ENCODE measurements around the gene PDE2A. TPM values are rescaled to one million over a fixed set of nuclear protein-coding genes. Genes with fewer than 3 reads are reported as not detected.

Gene PDE2A
- polyA plus RNA-seq, 3 donors, result 0.18 to 1.7 (median 0.53) TPM

DNA sequence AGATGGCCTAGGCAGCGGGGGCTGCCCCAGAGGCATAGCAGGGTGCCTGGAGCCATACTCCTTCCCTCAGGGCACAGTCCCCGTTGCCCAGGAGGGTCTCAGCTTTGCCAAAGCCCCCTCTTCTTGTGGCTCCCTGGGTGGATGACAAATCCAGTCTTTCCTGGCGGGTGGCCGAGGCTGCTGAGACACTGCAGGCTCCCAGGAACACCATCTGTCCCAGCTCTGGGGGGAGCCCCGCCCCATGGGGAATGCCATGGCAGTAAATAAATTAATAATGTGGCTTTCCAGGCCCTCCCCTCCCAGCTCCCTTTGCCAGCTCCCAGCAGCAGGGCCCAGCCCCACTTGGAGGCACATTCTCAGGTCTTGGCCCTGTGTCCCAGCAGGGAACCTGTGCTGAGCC is 45.0 kb downstream of the PDE2A start:
- no peaks in the 10 kb centered on the region for H3K36me3 ChIP-seq (replicated peaks in 1 of 2; ENCODE audit: control insufficient read depth in 1 of 2, insufficient read depth in 2 of 2, low read length in 2 of 2)
- H3K4me1 Mint-ChIP-seq, result peaks cover 20% of the 10 kb centered on the region
- H3K27ac ChIP-seq (ENCODE audit: low read depth in 1 of 2, low read length in 2 of 2), result no peak overlapping the region
- peaks cover 0 to 2% of the 10 kb centered on the region in 2 donors for H3K36me3 Mint-ChIP-seq
- no peak overlapping the region for H3K27ac Mint-ChIP-seq
- TF ChIP-seq, protein P1, sequence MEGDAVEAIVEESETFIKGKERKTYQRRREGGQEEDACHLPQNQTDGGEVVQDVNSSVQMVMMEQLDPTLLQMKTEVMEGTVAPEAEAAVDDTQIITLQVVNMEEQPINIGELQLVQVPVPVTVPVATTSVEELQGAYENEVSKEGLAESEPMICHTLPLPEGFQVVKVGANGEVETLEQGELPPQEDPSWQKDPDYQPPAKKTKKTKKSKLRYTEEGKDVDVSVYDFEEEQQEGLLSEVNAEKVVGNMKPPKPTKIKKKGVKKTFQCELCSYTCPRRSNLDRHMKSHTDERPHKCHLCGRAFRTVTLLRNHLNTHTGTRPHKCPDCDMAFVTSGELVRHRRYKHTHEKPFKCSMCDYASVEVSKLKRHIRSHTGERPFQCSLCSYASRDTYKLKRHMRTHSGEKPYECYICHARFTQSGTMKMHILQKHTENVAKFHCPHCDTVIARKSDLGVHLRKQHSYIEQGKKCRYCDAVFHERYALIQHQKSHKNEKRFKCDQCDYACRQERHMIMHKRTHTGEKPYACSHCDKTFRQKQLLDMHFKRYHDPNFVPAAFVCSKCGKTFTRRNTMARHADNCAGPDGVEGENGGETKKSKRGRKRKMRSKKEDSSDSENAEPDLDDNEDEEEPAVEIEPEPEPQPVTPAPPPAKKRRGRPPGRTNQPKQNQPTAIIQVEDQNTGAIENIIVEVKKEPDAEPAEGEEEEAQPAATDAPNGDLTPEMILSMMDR (IDR thresholded peaks at IDR 0.05), result no peak
- no peak overlapping the region for H2AFZ ChIP-seq (ENCODE audit: insufficient read depth, low read depth, low read length, poor library complexity, severe bottlenecking)
- H3K27me3 Mint-ChIP-seq (ENCODE audit: low read depth in 3 of 3), result peaks cover 24 to 57% (median 30%) of the 10 kb centered on the region in 3 donors
- no peak overlapping the region for H3K4me2 ChIP-seq (replicated peaks; ENCODE audit: extremely low read depth, low read length, poor library complexity, severe bottlenecking)
- H3K9me3 ChIP-seq (replicated peaks in 1 of 2; ENCODE audit: control insufficient read depth in 1 of 2, insufficient read depth in 1 of 2, low read length in 2 of 2), result no peaks in the 10 kb centered on the region
- no peak for DNase-seq
- peaks cover 0 to 2% of the 10 kb centered on the region in 2 donors for H3K27me3 ChIP-seq (ENCODE audit: control insufficient read depth in 2 of 2, insufficient read depth in 2 of 2, low read length in 2 of 2)
- H3K4me1 ChIP-seq (ENCODE audit: control insufficient read depth in 1 of 2, insufficient read depth in 2 of 2, low read length in 2 of 2), result peaks cover 11 to 12% of the 10 kb centered on the region in 2 donors
- H3K9me3 Mint-ChIP-seq, result peaks cover 0 to 7% (median 0%) of the 10 kb centered on the region in 7 donors
- H3K4me3 ChIP-seq (replicated peaks in 1 of 3; ENCODE audit: low read depth in 2 of 3, low read length in 3 of 3), result no peak overlapping the region
- no peaks in the 10 kb centered on the region for H4K20me1 ChIP-seq (ENCODE audit: insufficient read depth, low read length)
- no peak overlapping the region for H3K4me3 Mint-ChIP-seq
- H3K9ac ChIP-seq (ENCODE audit: insufficient read depth, low read length, poor library complexity, severe bottlenecking), result no peak overlapping the region
- H3K79me2 ChIP-seq (ENCODE audit: insufficient read depth, low read length), result no peaks in the 10 kb centered on the region
- intact Hi-C loops (cut with micrococcal nuclease), result no loop called here
- 86% methylated on average over 2 of the region's 5 CpGs for WGBS (ENCODE audit: insufficient coverage)

DNA sequence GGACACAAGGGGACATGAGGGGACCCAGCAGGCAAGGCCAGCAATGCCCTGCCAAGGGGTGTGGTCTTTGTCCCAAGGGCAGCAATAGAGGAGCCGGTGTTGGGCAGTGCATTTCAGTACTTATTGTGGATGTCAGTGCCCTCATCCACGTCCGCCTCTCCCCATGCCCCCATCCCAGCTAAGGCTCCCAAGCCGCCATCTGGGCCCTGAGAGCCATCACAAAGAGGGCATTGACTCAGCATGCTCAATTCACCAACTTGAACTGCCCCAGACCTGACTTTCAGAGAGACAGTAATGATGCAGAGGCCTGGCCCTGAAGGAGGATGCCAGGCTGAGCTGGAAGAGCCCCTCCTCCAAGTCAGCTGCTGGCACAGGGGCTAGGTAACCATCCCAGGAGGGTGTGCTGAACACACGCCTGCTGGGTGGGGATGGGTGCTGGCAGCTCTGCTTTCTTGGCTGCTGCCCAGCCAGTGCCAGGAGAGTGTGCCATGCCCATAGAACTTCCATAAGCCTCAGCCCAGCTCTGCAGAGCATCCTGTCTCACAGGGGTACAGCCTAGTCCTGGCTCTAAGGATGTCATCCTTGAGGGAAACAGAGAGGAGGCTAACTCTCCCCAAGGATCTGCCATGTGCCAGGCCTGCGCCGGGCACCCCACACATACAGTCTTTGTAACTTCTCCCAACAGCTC is 46.5 kb downstream of the PDE2A start:
- Histone ChIP-seq H3K9ac (ENCODE audit: insufficient read depth, low read length, poor library complexity, severe bottlenecking) (no peak overlapping the region), H2AFZ (ENCODE audit: insufficient read depth, low read depth, low read length, poor library complexity, severe bottlenecking) (no peak overlapping the region), H3K36me3 (replicated peaks in 1 of 2; ENCODE audit: control insufficient read depth in 1 of 2, insufficient read depth in 2 of 2, low read length in 2 of 2) (no peaks in the 10 kb centered on the region), H3K9me3 (replicated peaks in 1 of 2; ENCODE audit: control insufficient read depth in 1 of 2, insufficient read depth in 1 of 2, low read length in 2 of 2) (no peaks in the 10 kb centered on the region), H4K20me1 (ENCODE audit: insufficient read depth, low read length) (no peaks in the 10 kb centered on the region), H3K4me3 (replicated peaks in 1 of 3; ENCODE audit: low read depth in 2 of 3, low read length in 3 of 3) (no peak overlapping the region), H3K79me2 (ENCODE audit: insufficient read depth, low read length) (no peaks in the 10 kb centered on the region), H3K27me3 (ENCODE audit: control insufficient read depth in 2 of 2, insufficient read depth in 2 of 2, low read length in 2 of 2) (peaks cover 0 to 13% of the 10 kb centered on the region in 2 donors), H3K27ac (ENCODE audit: low read depth in 1 of 2, low read length in 2 of 2) (no peak overlapping the region), H3K4me2 (replicated peaks; ENCODE audit: extremely low read depth, low read length, poor library complexity, severe bottlenecking) (no peak overlapping the region), H3K4me1 (ENCODE audit: control insufficient read depth in 1 of 2, insufficient read depth in 2 of 2, low read length in 2 of 2) (peaks cover 11 to 12% of the 10 kb centered on the region in 2 donors)
- peaks cover 23% of the 10 kb centered on the region for H3K4me1 Mint-ChIP-seq
- intact Hi-C loops (cut with micrococcal nuclease), result no loop called here
- H3K27ac Mint-ChIP-seq, result peak overlapping the region in 1 of 7 donors; percentile 51
- no peak for DNase-seq
- 84% methylated on average over 3 of the region's 7 CpGs for WGBS (ENCODE audit: insufficient coverage)
- TF ChIP-seq, protein P1 (IDR thresholded peaks at IDR 0.05), result no peak
- H3K4me3 Mint-ChIP-seq, result no peak overlapping the region
- H3K27me3 Mint-ChIP-seq (ENCODE audit: low read depth in 3 of 3), result peaks cover 32 to 58% (median 40%) of the 10 kb centered on the region in 3 donors
- H3K36me3 Mint-ChIP-seq, result peaks cover 0 to 2% of the 10 kb centered on the region in 2 donors
- H3K9me3 Mint-ChIP-seq, result peaks cover 0 to 2% (median 0%) of the 10 kb centered on the region in 7 donors
